NK-92 (cell line): ENCODE measurements around the gene FGF21.
"Not testable (repeated sequence)": the region's sequence is repeated elsewhere in the genome, so short reads cannot be mapped to it uniquely, and the experiment has no call there.

Experiments
- DNase-seq: peaks from one replicate; lab custom pipeline; 2025; ENCODE audit not compliant: unreplicated experiment; lab: John Stamatoyannopoulos, UW

The FGF21 gene

GRCh38 chr19:48786422-48786821 is 31.1 kb downstream of the FGF21 start:
- not testable (repeated sequence) for DNase-seq

GRCh38 chr19:48787331-48787730 is 32.0 kb downstream of the FGF21 start:
- DNase-seq, result not testable (repeated sequence)

- no peak for DNase-seq
These were observed 37.9 kb downstream of the FGF21 start for GRCh38 chr19:48793271-48793670.

GRCh38 chr19:48794291-48794690 is 39.0 kb downstream of the FGF21 start:
- DNase-seq, result no peak

- DNase-seq, result no peak
These were observed 39.8 kb downstream of the FGF21 start for GRCh38 chr19:48795055-48795684.

DNA sequence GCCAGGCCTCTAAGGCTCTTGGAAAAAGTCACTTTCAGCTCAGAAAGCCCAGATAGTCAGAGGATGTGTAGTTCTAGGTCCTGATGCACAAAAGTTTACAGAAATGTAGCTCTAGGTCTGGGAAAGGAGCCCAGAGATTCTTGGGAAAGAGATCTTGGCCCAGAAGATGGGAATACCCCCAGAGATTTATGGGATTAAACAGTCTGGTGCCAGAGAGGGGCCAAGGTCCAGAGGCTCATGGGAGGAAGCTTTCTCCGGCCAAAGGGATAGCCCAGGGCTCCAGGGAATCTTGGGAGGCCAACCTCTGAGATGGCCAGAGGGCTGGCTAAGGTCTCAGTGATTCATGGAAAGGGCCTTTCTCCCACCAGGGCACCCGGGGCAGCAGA is 40.4 kb downstream of the FGF21 start:
- DNase-seq, result no peak

DNA sequence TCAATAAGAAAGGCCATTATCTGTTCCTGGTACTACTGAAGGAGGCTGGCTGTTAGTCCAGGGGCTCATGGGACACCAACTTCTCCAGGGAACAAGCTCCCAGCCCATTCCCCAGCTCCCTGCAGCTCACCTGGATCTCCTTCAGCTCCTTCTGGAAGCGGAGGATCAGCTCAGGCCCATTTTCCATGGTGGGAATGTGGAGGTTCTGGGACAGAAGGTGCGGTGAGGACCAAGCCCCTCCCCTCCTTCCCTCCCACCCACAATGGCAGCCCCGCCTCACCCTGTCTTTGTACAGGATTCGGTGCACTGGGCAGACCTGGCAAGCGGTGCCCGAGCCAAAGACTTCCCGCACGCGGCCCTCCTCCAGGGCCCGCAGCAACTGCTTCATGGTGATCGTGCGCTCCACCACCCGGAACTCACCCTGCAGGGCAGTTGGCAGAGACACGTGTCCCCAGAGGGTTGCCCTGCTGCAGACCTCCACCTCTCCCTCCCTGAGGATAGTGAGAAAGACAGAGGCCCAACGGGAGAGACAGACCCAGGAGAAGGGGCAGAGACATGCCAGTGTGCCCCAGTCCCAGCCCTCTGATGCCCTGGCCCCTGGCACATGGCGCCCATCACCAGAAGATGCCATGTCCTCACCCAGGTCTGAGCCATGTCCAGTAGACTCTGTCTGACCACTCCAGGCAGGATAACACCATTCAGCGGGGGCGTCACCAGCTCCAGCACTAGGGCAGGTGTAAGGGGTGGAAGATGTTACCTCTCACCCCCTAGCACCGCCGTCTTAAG is 41.2 kb downstream of the FGF21 start:
- DNase-seq, result no peak

DNA sequence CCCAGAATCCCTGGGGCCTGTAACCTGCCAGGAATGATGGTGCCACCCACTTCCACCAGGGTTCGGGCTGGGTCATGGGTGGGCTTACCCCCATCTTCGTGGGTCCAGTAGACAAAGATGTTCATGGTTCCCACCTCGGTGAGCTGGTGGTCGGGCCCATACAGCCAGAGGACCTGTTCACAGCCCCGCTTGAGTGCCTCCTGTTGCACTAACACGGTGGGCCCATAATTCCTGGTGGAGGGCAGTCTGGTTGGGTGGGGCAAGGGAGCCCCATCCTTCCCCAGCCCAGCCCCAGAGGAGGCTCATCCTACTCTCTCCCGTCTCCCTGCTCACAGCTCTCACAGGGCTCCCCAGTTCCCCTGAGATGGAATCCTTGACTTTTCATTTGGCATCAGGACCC is 41.8 kb downstream of the FGF21 start:
- no peak for DNase-seq

DNA sequence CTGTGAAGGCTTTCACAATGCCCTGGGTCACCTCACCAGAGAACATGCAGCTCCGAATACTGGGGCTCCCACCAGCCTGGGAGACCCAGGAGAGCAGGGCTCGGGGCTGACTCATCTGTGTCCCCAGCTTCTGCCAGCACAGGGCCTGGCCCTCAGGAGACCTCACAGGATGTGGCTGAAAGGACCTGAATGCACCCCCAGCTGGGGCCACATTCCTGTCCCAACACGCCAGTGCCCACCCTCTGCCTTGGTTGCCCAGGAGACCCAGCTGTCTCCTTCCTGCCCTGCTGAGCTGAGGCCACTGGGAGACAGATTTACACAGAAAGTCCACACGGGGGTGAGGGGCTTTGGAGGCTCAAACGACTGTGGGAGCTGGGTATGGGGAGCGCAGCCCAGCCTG is 43.6 kb downstream of the FGF21 start:
- DNase-seq, result no peak

- no peak for DNase-seq
These were observed 44.3 kb downstream of the FGF21 start for GRCh38 chr19:48799358-48800300.

DNA sequence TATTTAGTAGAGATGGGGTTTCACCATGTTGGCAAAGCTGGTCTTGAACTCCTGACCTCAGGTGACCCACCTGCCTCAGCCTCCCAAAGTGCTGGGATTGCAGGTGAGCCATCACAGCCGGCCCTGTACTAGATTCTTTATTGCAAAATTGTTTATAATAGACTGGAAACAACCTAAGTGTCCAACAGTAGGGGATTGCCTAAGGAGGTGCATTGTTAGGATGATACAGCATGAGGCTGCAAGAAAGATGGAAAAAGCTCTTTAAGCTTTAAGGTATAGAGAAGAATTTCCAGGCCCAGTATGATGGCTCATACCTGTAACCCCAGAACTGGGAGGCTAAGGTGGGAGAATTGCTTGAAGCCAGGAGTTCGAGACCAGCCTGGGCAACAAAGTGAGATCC is 47.3 kb downstream of the FGF21 start:
- no peak for DNase-seq

- DNase-seq, result no peak
These were observed 49.2 kb downstream of the FGF21 start for GRCh38 chr19:48804496-48804895.

DNA sequence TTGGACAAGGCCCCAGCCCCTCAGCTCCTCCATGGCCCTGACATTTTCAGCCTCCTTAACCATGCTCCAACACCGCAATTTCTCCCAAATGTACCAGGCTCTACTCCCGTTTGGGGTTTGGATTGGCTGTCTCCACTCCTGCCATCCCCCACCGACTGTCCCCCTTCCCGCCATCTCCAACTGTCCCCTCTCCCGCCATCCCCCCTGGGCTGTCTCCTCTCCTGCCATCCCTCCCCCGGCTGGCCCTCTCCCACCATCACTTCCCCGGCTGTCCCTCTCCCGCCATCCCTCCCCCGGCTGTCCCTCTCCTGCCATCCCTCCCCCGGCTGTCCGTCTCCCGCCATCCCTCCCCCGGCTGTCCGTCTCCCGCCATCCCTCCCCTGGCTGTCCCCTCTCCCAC is 50.1 kb downstream of the FGF21 start:
- no peak for DNase-seq

- no peak for DNase-seq
These were observed 51.1 kb downstream of the FGF21 start for GRCh38 chr19:48806518-48806817.

DNA sequence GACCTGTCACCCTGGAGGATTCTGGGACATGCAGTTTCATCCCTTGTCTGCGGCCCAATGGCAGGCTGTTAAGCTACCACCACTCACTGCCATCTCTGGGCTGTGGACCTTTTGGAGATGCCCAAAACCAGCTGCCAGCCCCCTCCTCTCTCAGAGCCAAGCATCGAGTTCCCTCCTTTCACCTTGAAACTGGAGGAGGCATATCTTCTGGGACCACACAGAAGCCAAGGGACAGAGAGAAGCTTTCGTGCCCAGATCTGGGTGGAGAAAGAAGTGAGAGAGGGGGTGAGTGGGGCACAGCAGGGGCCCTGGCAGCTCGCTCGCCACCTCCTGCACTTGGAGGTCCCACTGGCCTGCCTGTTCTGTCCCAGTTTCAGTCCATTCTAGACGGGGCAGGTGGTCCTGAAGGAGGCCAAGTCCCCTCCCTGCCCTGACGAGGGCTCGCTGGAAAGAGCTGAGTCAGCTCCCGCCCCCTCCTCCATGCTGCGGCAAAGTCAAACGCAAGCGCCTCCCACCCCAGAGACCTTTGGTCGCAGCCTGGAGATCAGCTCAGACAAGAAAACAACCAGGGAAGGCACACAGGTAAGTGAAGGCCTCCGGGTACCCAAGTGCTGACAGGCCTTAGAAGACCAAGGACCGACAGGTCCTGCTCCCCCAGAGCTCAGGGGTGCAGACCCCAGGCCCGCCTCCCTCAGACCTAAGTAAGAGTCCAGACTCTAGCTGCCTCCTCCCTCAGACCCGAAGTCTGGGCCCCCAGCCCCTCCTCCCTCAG is 51.7 kb downstream of the FGF21 start:
- no peak for DNase-seq

- no peak for DNase-seq
These were observed 52.4 kb downstream of the FGF21 start for GRCh38 chr19:48807590-48808308.
